HG03457 (cell line): ENCODE measurements around the gene PKLR.

Experiments used
- ATAC-seq: cut with Tn5 transposase; IDR thresholded peaks from one replicate; pipeline ENCODE4 v1.9.1; 2021; ENCODE audit warnings: moderate number of reproducible peaks; ENCODE audit not compliant: unreplicated experiment

Gene PKLR

DNA sequence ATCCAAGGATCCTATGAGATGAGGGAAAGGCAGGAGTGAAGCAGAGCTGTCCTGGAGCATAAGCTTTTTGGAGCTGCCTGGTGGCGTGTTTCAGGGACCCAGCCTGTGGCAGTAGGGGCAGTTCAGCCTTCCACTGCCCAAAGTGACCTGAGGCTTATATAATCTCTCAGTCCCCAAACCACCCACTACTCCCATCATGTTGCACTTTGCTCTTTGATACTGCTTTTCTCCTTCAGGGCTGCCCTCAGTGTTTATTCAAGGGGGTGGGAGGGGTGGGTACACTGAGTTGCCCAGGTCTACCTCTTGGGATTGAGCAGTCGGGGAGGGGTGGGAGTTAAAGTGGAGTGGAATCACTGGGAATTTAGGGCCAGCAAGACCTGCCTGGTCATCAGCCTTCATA is 14.7 kb downstream of the PKLR start:
- ATAC-seq = no peak

DNA sequence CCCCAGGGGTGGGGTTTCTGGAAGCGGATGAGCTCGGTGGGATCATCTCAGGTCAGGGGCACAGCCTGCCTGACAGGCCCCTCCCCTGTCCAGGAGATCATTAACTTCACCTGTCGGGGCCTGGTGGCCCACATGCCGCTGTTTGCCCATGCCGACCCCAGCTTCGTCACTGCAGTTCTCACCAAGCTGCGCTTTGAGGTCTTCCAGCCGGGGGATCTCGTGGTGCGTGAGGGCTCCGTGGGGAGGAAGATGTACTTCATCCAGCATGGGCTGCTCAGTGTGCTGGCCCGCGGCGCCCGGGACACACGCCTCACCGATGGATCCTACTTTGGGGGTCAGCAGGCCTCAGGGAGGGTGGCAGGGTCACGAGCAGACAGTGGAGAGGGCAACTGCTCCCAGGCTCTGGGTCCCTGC is 15.6 kb downstream of the PKLR start:
- no peak for ATAC-seq

DNA sequence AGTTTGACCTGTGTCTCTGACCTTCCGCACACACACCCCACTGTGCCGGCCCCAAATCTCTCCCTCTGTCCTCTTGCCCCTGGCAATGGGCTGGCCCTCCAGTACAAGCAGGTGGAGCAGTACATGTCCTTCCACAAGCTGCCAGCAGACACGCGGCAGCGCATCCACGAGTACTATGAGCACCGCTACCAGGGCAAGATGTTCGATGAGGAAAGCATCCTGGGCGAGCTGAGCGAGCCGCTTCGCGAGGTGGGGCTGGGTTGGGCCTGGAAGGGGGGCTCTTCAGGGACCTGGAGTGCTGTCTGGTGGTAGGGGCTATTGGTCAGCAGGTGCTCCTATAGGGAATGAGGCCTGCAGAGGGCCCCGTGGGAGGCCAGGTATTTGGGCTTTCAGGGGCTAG is 16.2 kb downstream of the PKLR start:
- no peak for ATAC-seq

DNA sequence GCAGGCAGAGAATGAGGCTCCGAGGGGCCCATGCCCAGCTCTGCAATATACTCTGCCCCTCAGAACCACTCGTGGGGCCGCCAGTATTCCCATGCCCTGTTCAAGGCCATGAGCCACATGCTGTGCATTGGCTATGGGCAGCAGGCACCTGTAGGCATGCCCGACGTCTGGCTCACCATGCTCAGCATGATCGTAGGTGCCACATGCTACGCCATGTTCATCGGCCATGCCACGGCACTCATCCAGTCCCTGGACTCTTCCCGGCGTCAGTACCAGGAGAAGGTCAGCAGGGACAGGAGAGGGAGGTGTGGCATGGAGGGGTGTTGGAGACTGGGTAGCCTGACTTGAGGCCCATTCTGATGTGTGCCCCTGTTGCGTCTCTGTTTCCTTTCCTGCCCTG is 16.8 kb downstream of the PKLR start:
- ATAC-seq = no peak

DNA sequence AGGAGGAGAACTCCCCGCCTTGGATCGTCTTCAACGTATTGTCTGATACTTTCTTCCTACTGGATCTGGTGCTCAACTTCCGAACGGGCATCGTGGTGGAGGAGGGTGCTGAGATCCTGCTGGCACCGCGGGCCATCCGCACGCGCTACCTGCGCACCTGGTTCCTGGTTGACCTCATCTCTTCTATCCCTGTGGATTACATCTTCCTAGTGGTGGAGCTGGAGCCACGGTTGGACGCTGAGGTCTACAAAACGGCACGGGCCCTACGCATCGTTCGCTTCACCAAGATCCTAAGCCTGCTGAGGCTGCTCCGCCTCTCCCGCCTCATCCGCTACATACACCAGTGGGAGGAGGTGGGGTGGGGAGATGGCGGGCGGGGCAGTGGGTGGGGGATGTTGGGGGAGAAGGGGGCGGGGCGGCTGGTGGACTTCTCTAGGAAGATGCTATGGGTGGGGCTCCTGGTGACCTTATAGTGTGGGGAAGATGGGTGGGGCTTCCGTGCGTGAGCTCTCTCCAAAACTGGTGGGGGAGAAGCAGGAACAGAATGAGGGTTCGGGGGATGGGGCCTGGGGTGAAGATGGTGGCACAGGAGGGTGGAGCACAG is 18.6 kb downstream of the PKLR start:
- ATAC-seq = no peak

DNA sequence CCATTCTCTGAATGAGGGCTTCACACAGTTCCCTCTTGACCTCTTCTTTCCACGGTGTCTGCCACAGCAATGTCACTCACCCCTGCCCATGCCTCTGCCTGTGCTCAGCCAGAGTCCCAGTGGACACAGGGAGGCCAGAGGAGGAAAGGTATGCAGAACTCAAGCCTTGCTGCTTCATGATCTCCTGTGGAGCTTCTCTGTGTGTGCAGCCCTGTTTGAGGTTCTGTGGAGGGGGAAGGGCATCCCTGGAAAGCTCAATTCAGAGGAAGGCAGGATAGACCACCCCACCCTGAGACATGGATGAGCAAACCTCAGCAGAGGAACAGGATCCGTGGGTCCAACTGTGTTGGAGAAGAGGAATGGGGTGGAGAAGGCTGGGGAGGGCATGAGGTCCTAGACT is 22.0 kb downstream of the PKLR start:
- ATAC-seq = no peak

DNA sequence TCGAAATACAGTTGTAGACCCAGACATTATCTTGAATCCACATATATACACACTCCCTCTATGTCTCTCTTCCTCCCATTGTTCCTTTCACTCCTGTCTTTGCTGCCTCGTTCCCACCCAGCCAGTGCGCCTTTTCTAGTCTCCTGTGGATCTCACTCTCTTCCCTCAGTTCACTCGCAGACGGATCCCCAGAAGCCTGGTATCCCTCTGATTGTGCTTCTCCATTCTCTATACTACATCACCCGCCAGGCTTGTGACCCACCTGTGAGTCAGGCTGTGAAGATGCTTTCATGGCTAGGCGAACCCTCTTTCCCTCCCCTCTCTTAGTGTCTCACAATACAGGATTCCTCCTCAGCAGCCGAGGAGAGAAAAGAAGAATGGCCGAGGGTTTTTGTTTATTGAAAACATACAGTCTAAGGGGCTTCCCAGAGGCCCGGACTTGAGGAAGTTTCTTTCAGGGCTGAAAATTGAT is 22.5 kb downstream of the PKLR start:
- no peak for ATAC-seq

DNA sequence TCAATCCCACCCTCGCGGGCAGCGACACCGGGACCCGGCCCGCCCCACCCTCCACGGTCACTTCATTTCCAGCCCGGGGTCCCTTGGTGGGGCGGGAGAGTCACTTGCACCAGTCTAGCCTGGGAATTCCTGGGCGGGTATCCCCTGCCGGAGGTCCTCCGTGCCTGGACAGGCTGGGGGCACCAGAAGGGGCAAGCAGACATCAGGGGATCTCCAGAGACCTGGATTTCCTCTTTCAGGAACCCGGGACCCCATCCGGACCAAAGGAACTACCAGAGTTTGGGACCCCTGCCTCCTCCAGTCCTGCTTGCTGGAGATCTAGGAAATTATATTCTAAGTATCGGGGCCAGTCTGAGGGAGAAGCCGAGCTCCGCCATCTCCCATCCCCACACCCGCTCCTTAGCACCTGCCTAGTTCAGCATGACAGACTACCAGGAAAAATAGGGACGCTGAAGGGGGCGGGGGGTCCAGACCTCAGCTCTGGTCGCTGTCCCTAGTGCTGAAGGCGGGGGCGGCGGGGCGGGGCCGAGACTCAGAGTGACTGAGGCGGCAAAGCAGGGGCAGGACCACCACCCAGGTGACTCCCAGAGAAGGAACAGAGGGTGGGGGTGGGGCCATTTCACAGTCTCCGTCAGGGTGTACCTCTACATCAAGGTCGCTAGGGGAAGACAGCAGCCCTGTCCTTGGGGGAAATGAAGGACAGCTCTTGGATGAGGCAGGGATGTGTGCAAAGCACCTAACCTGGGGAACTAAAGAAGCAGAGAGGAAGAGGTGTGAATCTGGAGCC is 23.1 kb downstream of the PKLR start:
- ATAC-seq = no peak

DNA sequence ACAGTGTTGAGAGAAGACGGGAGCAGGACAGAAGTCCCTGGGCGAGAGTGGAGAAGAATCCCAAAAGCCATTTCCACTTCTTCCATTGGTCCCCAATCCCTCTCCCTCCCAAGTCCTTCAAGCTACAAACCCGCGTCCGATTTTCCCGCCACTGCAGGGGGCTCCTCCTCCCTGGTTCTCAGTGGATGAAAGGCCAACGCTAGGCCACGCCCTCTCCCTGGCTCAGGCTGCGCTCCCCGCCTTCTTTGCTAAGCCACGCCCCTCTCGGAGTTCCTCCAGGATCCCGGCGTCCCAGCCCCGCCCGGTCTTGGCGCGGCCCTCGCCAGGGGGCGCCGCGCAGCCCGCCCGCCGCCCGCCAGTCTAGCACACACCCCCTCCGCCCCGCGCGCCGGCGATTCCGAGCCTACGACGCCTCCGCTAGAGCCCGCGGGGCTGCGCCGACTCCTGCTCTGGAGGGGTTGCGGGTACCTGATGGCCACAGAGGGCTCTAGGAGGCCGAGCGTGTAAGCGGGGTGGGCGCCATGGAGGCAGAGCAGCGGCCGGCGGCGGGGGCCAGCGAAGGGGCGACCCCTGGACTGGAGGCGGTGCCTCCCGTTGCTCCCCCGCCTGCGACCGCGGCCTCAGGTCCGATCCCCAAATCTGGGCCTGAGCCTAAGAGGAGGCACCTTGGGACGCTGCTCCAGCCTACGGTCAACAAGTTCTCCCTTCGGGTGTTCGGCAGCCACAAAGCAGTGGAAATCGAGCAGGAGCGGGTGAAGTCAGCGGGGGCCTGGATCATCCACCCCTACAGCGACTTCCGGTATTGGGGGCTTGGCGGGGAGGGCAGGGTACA is 24.0 kb downstream of the PKLR start, which contains the start of gene HCN3:
HCN3 (plus strand) TSS at position 394 of the 832 bp plus-strand sequence; CDS start at position 522, 128 bp downstream.
- peak; percentile 55 for ATAC-seq

DNA sequence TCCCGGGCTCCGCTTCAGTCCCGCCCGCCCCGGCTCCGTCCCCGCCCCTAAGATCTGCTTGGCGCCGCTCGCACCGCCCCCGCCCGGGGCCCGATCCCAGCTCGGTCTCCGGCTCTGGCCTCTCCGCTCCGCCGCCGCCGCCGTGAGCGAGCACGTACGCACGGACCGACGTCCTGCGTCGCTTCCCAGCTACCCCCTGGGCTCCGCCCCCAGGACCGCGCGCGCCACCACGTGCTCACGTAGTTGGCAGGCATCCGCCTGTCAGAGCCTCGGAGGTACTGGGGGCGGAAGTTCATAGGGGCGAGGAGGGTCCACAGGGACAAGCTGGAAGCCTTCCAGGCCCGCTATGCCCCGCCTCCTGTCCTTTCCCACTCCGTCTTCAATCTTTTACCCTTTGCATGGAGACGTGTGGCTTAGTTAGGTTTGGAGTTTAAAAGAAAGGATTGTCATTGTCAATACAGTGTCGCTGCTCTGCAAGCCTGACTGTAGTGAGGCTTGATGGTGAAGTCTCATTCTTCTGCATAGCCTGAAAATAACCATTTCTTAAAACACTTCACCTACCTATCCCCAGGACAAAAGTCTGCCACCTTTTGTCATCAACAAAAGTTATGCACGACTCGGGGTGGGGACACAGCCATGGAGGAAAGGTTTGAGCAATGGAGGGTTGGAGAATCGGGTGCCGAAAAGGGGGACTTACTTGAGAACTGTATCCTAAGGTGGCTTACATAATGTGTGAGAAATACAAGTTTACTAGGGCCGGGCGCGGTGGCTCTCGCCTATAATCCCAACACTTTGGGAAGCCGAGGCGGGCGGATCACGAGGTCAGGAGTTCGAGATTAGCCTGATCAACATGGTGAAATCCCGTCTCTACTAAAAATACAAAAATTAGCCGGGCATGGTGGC is 27.6 kb downstream of the PKLR start, which contains the start of gene CLK2:
CLK2 (minus strand) TSS at position 162 of the 903 bp plus-strand sequence. CDS start 2,527 bp downstream, outside the sequence.
- ATAC-seq = peak; percentile 54

DNA sequence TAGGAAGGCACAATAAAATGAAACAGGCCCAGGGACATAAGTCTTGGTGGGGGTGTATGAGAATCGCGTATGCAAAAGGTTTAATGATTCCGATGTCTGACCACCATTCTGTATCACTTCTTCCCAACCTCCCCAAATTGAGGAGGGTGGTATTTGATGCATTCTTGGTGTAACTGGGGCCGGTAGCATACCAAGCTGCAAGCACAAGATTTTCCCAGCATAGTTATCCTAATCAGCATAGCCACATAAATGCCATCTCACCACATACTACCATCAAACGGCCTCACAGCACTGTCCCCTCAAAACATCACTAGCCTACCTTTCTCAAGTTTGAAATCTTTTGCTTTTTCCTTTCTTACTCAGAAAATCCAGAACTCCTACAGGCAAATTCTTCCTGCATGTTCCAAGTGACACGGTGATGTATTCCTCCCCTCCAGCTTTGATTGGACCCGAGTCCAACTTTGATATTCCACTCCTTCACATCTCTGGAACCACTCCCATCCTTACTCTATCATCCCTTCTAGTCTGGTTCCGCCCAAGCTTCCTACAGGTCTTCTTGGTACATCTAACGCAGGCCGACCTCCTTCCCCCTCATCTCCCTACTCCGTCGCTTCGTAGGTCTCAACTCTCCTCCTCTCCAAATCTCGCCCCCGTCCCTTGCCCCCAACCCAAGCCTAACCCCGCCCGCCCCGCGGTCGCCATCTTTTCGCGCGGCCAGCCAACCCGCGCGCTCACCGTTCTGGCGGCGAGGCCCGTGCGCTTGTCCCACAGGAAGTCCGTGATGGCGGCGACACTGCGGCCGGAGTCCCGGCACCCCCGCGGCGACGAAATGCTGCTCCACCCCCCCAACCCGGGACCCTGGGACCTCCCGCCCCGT is 28.5 kb downstream of the PKLR start:
- ATAC-seq = peak; percentile 23

DNA sequence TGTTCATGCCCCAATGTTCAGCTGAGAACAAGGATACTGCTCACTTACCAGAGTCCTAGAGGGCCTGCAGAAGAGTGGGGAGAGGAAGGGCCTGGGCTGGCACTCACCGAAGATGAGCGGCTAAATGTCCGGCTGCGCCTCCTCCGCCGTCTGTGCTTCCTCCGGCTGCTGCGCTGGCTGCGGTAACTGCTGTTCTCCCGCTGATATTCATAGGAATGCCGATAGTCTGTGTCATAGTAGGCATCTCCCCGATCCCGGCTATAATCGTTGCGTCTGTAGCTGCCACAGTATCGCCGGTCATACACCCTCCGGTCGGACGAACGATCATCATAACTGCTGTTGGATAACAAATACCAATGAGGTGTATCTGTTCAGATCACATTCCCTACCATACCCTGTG is 31.9 kb downstream of the PKLR start:
- ATAC-seq = no peak

DNA sequence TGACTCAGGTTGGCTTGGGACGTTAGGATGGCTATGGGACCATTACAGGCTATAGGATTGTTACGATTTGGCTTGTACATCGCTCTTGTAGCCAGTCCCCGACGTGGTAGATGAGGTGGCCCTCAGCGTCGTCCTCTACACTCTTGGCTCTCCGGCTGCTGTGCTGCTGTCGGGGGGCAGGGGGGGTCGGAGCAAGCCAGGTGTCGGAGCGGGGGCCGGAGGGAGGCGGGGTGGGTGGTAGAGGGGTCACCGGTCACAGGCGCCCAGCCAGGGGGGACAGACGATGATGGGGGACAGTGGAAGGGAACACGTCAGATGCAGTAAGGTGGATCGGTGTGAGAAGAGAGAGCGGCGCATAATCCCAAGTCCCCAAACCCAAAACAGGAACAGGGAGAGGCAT is 32.6 kb downstream of the PKLR start:
- no peak for ATAC-seq

DNA sequence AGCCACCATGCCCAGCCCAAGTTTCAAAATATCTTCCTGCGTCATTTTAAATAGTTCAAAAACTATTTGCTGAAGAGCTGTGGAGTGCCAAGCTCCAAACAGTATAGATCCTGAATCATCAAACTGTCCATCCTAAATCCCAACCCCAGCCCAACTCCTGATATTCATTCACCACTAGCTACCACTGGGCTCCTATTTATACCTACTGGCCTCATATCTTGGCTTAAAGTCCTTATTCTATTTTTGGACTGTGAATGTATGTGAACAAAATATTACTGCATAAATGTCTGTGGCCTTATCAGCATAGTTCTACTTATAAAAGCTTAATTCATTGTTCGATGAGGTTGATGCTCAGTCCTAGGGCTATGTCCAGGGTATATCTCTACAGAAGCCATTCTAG is 33.9 kb downstream of the PKLR start:
- ATAC-seq = no peak

DNA sequence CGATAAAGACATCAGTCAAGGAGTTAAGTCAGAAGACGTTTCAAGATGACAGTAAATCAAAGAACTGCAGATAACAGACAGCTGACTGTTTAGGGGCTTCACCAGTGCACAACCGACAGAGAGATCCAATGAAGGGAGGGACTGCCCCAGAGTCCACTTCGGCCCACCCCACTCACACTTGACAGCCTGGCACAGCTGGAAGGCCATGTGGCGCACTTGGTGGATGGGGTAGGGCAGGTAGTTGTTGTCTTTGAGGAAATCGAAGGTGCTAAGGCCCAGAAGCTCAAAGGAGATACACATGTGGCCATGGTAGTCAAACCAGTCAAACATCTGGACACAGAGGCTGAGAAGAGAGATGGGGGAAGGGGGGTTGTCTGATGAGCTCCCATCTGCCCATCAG is 34.7 kb downstream of the PKLR start:
- no peak for ATAC-seq

DNA sequence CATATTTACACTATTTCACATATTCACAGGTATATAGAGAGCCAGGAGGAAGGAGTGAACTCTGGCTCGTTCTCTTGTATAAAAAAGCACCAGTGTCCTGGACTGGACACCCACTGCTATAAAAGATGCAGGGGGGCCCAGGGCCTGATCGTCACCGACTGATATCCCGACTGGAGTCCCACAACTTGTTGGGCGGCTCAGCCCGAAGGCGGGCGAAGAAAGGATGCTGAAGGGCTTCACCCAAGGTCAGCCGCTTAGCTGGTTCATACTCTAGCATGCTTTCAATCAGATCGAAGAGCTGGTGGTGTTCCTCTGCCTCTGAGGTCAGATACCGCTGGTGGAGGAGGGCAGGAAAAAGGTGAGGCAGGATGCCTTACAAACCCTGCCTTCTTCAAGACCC is 38.2 kb downstream of the PKLR start:
- no peak for ATAC-seq

DNA sequence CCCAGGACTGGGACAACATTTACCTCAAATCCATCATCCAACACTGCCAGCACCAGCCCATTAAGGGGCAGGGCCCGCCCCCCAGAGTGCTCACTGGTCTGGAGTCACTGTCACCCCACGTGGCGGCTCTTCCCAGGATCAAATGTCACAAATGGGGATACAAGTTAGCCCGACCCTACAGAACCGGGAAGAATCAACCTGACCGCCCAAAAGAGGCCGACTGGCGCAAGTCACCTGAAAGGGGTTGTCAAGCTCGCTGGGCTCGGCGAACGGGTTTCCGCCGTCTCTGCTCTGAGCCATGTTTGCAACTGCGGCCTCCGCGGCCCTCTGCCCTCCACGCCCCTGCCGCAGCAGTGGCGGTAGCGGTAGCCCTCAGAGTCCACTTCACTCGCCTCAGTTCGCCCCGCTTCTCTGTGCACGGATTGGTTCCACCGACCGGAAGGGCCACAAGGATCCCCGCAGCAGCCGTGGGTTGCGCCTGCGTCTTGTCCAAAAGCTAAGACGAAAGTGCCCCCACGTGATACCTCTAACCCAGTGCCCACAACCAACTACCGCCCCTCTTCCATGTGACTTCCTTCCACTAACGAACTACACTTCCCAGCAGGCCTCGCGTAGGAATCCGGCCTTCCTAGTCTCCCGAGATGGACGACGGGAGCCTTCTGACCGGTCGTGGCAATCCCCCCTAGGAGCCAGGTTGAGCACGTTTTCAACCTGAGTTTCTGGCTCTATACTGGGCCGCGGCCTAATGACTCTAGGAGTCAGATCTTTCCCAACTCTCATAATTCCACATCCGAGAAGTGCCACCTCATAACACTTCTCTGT is 39.2 kb downstream of the PKLR start, which contains the start of gene SCAMP3:
SCAMP3 (minus strand) TSS at position 509 of the 822 bp plus-strand sequence; CDS start at position 300, 209 bp downstream.
- peak; percentile 66 for ATAC-seq

DNA sequence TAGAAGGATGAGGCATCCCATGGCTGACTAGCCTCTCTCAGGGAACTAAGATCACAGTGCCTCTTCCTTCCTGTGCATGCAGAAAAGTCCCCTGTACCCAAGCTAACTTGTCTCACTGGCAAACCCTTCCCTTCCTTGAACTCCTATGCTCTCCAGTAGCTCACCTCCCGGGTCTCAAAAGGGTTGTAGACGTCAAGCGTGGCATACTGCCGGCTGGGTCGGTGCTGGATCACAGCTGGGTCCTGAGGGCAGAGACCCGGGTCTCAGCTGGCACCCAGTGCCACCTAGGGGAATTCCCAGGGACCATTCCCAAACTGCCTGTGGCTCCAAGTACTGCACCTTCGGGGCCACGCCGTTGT is 39.8 kb downstream of the PKLR start:
- no peak for ATAC-seq

DNA sequence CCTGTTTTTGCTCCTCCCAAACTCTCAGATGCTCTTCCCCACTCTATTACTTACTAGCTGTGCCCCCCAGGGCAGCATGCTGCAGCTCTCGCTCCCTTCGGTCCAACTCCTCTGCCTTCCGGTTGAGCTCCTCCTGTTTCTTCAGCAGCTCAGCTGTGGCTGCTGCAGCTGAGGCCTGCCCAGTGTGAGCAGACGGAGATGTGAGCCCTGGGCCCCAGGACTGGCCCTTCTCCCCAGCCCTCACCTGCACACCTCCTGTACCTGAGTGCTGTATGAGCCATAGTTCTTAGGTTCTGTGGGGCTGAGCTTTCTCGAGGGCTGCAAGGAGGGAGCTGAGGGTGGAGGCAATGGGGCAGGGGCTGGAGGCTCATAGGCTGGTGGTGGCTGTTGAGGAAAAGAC is 41.0 kb downstream of the PKLR start:
- no peak for ATAC-seq
